Astrocyte (in vitro differentiated cells and primary cell): ENCODE data around the gene CD34. TPM values are rescaled to one million over a fixed set of nuclear protein-coding genes. Genes with fewer than 3 reads are reported as not detected.

Experiments used
- DNase-seq: peaks from one replicate; pipeline ENCODE4 v3.0.0-alpha.2; 2010; ENCODE audit warnings: low read depth
- FAIRE-seq: peaks from 2 replicates; lab custom pipeline; 2011; peaks lifted over from hg19 to GRCh38; lab: Jason Lieb, UNC
- H2AFZ ChIP-seq: 2 replicates; pipeline ENCODE4 v1.6.0; 2012; ENCODE audit warnings: low read depth, low read length, inconsistent platforms
- H3K27ac ChIP-seq: 2 replicates; pipeline ENCODE4 v1.5.1; 2011; ENCODE audit warnings: low read depth, low read length, inconsistent platforms
- H3K27me3 ChIP-seq: 2 replicates; pipeline ENCODE4 v1.6.0; 2011; ENCODE audit warnings: low read length, inconsistent platforms; ENCODE audit not compliant: insufficient read depth
- H3K36me3 ChIP-seq: 2 replicates; pipeline ENCODE4 v1.5.1; 2011; ENCODE audit warnings: low read length, inconsistent platforms; ENCODE audit not compliant: insufficient read depth
- H3K4me1 ChIP-seq: 2 replicates; pipeline ENCODE4 v1.5.1; 2011; ENCODE audit warnings: low read length, inconsistent platforms; ENCODE audit not compliant: insufficient read depth
- H3K4me2 ChIP-seq: 2 replicates; pipeline ENCODE4 v1.6.0; 2012; ENCODE audit warnings: low read length, inconsistent platforms
- H3K4me3 ChIP-seq: 2 replicates; pipeline ENCODE4 v1.5.1; 2011; ENCODE audit warnings: low read depth, mild to moderate bottlenecking, low read length, inconsistent platforms; ENCODE audit not compliant: insufficient read depth
- H3K79me2 ChIP-seq: 2 replicates; pipeline ENCODE4 v1.6.0; 2012; ENCODE audit warnings: mild to moderate bottlenecking, low read length, inconsistent platforms; ENCODE audit not compliant: insufficient read depth
- H3K9ac ChIP-seq: 2 replicates; pipeline ENCODE4 v1.6.0; 2012; ENCODE audit warnings: mild to moderate bottlenecking, low read length, inconsistent platforms
- H3K9me3 ChIP-seq: 2 replicates; pipeline ENCODE4 v1.5.1; 2012; ENCODE audit warnings: low read depth, mild to moderate bottlenecking, low read length, inconsistent platforms; ENCODE audit not compliant: insufficient read depth
- H4K20me1 ChIP-seq: 2 replicates; pipeline ENCODE4 v1.6.0; 2012; ENCODE audit warnings: low read length, inconsistent platforms; ENCODE audit not compliant: insufficient read depth
- H3K27ac Mint-ChIP-seq: one replicate; pipeline ENCODE4 v1.8.0; 2021; ENCODE audit warnings: mild to moderate bottlenecking, mixed read lengths; ENCODE audit not compliant: unreplicated experiment
- H3K27me3 Mint-ChIP-seq: one replicate; pipeline ENCODE4 v1.8.0; 2021; ENCODE audit warnings: low read depth, mixed read lengths; ENCODE audit not compliant: unreplicated experiment
- H3K36me3 Mint-ChIP-seq: one replicate; pipeline ENCODE4 v1.8.0; 2021; ENCODE audit warnings: low read depth, mixed read lengths; ENCODE audit not compliant: unreplicated experiment
- H3K4me1 Mint-ChIP-seq: one replicate; pipeline ENCODE4 v1.8.0; 2021; ENCODE audit warnings: low read depth, mixed read lengths; ENCODE audit not compliant: unreplicated experiment
- H3K4me3 Mint-ChIP-seq: one replicate; pipeline ENCODE4 v1.8.0; 2021; ENCODE audit warnings: mild to moderate bottlenecking, moderate library complexity, mixed read lengths; ENCODE audit not compliant: unreplicated experiment
- H3K9me3 Mint-ChIP-seq: one replicate; pipeline ENCODE4 v1.8.0; 2021; ENCODE audit warnings: mild to moderate bottlenecking, mixed read lengths; ENCODE audit not compliant: unreplicated experiment
- CTCF ChIP-seq: IDR thresholded peaks from 2 replicates; pipeline ENCODE4 v1.5.1; 2011; ENCODE audit warnings: low read depth, mild to moderate bottlenecking, inconsistent platforms, low read length, moderate library complexity; ENCODE audit not compliant: insufficient read depth
- EZH2 ChIP-seq: IDR thresholded peaks from 2 replicates; pipeline ENCODE4 v1.6.1; 2012; ENCODE audit warnings: mild to moderate bottlenecking, low read length, inconsistent platforms; ENCODE audit not compliant: insufficient read depth
- total RNA-seq: library from RNA; stranded (reverse); gene quantifications from 2 replicates; pipeline ENCODE4 v1.2.1, GENCODE V29; 2021

The CD34 gene
- total RNA-seq, 1 donor from 2014 or later = 0.45 TPM

DNA sequence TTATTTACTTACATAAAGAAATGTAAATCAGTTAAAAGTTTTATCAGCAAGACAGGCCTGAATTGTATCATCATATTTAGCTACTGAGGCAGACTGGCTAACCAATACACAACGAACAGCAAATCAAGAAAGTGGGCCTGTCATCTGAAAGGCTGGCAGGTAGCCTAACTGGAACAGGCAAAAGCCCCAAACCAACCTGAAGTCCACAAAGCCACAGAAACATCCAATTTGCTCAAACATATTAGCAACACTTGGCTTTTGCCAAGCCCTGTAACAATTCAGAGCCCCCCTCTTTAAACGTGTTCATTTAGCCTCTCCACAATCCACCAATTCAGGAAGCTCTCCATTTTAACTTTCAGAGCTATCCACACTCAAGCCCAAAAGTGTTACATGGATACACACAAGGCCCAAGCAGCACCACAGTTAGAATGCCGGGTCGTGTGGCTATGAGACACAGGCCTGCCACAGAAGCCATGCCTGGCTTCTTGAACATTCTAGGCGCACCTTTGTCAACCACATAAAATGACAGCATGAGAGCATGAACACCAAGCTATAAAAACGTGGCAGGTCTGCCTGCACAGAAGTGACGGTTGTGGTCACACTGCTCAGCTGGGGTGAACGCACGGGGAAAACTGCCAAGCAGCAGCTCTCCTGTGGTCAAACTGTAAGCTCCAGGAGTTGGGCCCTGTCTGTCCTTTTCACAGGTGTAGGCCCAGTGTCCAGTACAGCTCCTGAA lies 49.3 kb downstream of the CD34 start:
- Histone ChIP-seq H3K9ac (no peak overlapping the region), H3K79me2 (no peaks in the 10 kb centered on the region)
- TF ChIP-seq CTCF (no peak), EZH2 (no peak)

GRCh38 chr1:207860531-207860930 lies 50.4 kb downstream of the CD34 start:
- Histone ChIP-seq H3K4me3 (no peak overlapping the region), H3K4me2 (no peak overlapping the region), H3K9ac (no peak overlapping the region), H3K27me3 (no peaks in the 10 kb centered on the region), H3K4me1 (no peaks in the 10 kb centered on the region), H2AFZ (no peak overlapping the region), H3K36me3 (no peaks in the 10 kb centered on the region), H3K79me2 (no peaks in the 10 kb centered on the region), H3K9me3 (no peaks in the 10 kb centered on the region), H3K27ac (no peak overlapping the region), H4K20me1 (no peaks in the 10 kb centered on the region)
- Mint-ChIP-seq H3K4me1 (peaks cover 4% of the 10 kb centered on the region), H3K9me3 (no peaks in the 10 kb centered on the region), H3K36me3 (peaks cover 5% of the 10 kb centered on the region), H3K27me3 (no peaks in the 10 kb centered on the region), H3K27ac (no peak overlapping the region), H3K4me3 (no peak overlapping the region)
- DNase-seq = no peak
- FAIRE-seq = no peak
- TF ChIP-seq EZH2 (no peak), CTCF (no peak)

More for the DNA sequence above, 49.3 kb downstream of the CD34 start:
- Histone ChIP-seq H3K4me1 (no peaks in the 10 kb centered on the region), H3K4me3 (no peak overlapping the region), H3K36me3 (no peaks in the 10 kb centered on the region), H3K27ac (no peak overlapping the region), H2AFZ (no peak overlapping the region), H3K4me2 (no peak overlapping the region), H4K20me1 (no peaks in the 10 kb centered on the region), H3K27me3 (no peaks in the 10 kb centered on the region), H3K9me3 (no peaks in the 10 kb centered on the region)
- DNase-seq (peak; percentile 41), FAIRE-seq (no peak)
- Mint-ChIP-seq H3K27me3 (peaks cover 6% of the 10 kb centered on the region), H3K4me1 (no peaks in the 10 kb centered on the region), H3K9me3 (no peaks in the 10 kb centered on the region), H3K4me3 (no peak overlapping the region), H3K27ac (no peak overlapping the region), H3K36me3 (peaks cover 6% of the 10 kb centered on the region)

- no peak overlapping the region for H3K4me3 Mint-ChIP-seq
- H3K4me1 Mint-ChIP-seq = peaks cover 5% of the 10 kb centered on the region
- TF ChIP-seq CTCF (no peak), EZH2 (no peak)
Measured at GRCh38 chr1:207858806-207859205, 52.1 kb downstream of the CD34 start.

More at GRCh38 chr1:207858806-207859205, 52.1 kb downstream of the CD34 start:
- no peaks in the 10 kb centered on the region for H3K79me2 ChIP-seq
- no peak overlapping the region for H3K27ac Mint-ChIP-seq
- no peaks in the 10 kb centered on the region for H3K9me3 Mint-ChIP-seq
- H3K4me3 ChIP-seq = no peak overlapping the region
- FAIRE-seq (peak; percentile 13), DNase-seq (no peak)
- no peaks in the 10 kb centered on the region for H4K20me1 ChIP-seq
- no peaks in the 10 kb centered on the region for H3K27me3 Mint-ChIP-seq
- no peak overlapping the region for H3K4me2 ChIP-seq
- H3K27ac ChIP-seq = no peak overlapping the region
- peaks cover 3% of the 10 kb centered on the region for H3K36me3 Mint-ChIP-seq
- no peaks in the 10 kb centered on the region for H3K27me3 ChIP-seq
- H3K9ac ChIP-seq = no peak overlapping the region
- no peaks in the 10 kb centered on the region for H3K36me3 ChIP-seq
- no peaks in the 10 kb centered on the region for H3K9me3 ChIP-seq
- no peaks in the 10 kb centered on the region for H3K4me1 ChIP-seq
- no peak overlapping the region for H2AFZ ChIP-seq
